A673 (cell line): ENCODE measurements around the gene SP2. TPM values are rescaled to one million over a fixed set of nuclear protein-coding genes. Genes with fewer than 3 reads are reported as not detected.
"Not testable (repeated sequence)": the region's sequence is repeated elsewhere in the genome, so short reads cannot be mapped to it uniquely, and the experiment has no call there.

Experiments used
- BruUV-seq: library from RNA; stranded (reverse); fragments of 400-500 nt; replicated peaks from 2 replicates; lab custom pipeline; 2021; lab: Mats Ljungman, UMichigan
- CTCF ChIA-PET: fragments of 300-600 bp; sonication (Branson Sonifier 250); formaldehyde crosslinking; loops from one replicate; lab custom pipeline; 2022; ENCODE audit warnings: antibody characterized with exemption; lab: Charles Lee
- POLR2A ChIA-PET: fragments of 300-600 bp; sonication (Branson Sonifier 250); formaldehyde crosslinking; loops from one replicate; lab custom pipeline; 2022; ENCODE audit warnings: antibody characterized with exemption; ENCODE audit not compliant: low non-redundant PET; lab: Charles Lee
- DNase-seq: peaks from one replicate; pipeline ENCODE4 v3.0.0-alpha.2; 2015; ENCODE audit warnings: low spot score
- H3K27ac ChIP-seq: fragments of 200-600 bp; sonication (generic); 2 replicates; pipeline ENCODE4 v1.5.1; 2016; ENCODE audit warnings: mixed run types, low read depth, mild to moderate bottlenecking, mixed read lengths, antibody characterized with exemption, low read length; ENCODE audit not compliant: poor library complexity, severe bottlenecking
- H3K27me3 ChIP-seq: fragments of 200-600 bp; sonication (generic); replicated peaks from 2 replicates; pipeline ENCODE4 v1.6.1; 2017; ENCODE audit warnings: mixed run types, low read depth, mild to moderate bottlenecking, mixed read lengths, antibody characterized with exemption, low read length; ENCODE audit not compliant: insufficient read depth, poor library complexity
- H3K36me3 ChIP-seq: fragments of 200-600 bp; sonication (generic); 2 replicates; pipeline ENCODE4 v1.6.1; 2016; ENCODE audit warnings: mixed run types, mild to moderate bottlenecking, mixed read lengths, antibody characterized with exemption, low read length; ENCODE audit not compliant: insufficient read depth, poor library complexity, severe bottlenecking
- H3K4me1 ChIP-seq: fragments of 200-600 bp; sonication (generic); 2 replicates; pipeline ENCODE4 v1.6.1; 2017; ENCODE audit warnings: mixed run types, mild to moderate bottlenecking, mixed read lengths, antibody characterized with exemption, low read length; ENCODE audit not compliant: insufficient read depth, poor library complexity, severe bottlenecking
- H3K4me3 ChIP-seq: fragments of 200-600 bp; sonication (generic); 2 replicates; pipeline ENCODE4 v1.5.1; 2016; ENCODE audit warnings: low read depth, mixed run types, mild to moderate bottlenecking, mixed read lengths, low read length; ENCODE audit not compliant: poor library complexity, severe bottlenecking
- H3K9me3 ChIP-seq: fragments of 200-600 bp; sonication (generic); 2 replicates; pipeline ENCODE4 v1.6.1; 2016; ENCODE audit warnings: mixed run types, low read depth, mild to moderate bottlenecking, mixed read lengths, antibody characterized with exemption, low read length; ENCODE audit not compliant: poor library complexity, severe bottlenecking
- CTCF ChIP-seq: fragments of 300-800, 200-600 bp; sonication (generic); conservative IDR thresholded peaks from 2 replicates; pipeline ENCODE4 v1.5.1; 2017; ENCODE audit warnings: low read depth, mild to moderate bottlenecking, antibody characterized with exemption, low read length, moderate library complexity, mixed read lengths
- EZH2 ChIP-seq: fragments of 200-600 bp; sonication (generic); IDR thresholded peaks from 2 replicates; pipeline ENCODE4 v1.6.1; 2017; ENCODE audit warnings: borderline replicate concordance, low read depth, mild to moderate bottlenecking, mixed read lengths, antibody characterized with exemption, low read length; ENCODE audit not compliant: poor library complexity, severe bottlenecking
- intact Hi-C: fragments of 100-400 bp; cut with micrococcal nuclease; formaldehyde crosslinking; loops from one replicate; pipeline ENCODE4 v1.10.0; 2022; ENCODE audit not compliant: unreplicated experiment
- total RNA-seq: library from RNA; stranded (reverse); gene quantifications from 2 replicates; pipeline ENCODE4 v1.2.3, GENCODE V29; 2021

The SP2 gene
- total RNA-seq, 1 experiment from 2014 or later, result 19.5 TPM

- H3K36me3 ChIP-seq, result peaks cover 9% of the 10 kb centered on the region
- no peak for DNase-seq
- no peaks in the 10 kb centered on the region for H3K27me3 ChIP-seq
- POLR2A ChIA-PET, result no interaction called here
- intact Hi-C loops, result no loop called here
- CTCF ChIA-PET, result no interaction called here
- BruUV-seq, result no TSS peak
- no peak for TF ChIP-seq CTCF
- H3K4me3 ChIP-seq, result no peak overlapping the region
- no peaks in the 10 kb centered on the region for H3K4me1 ChIP-seq
- no peak overlapping the region for H3K27ac ChIP-seq
- H3K9me3 ChIP-seq, result no peaks in the 10 kb centered on the region
These were observed 23.0 kb downstream of the SP2 start for GRCh38 chr17:47918991-47919390.

GRCh38 chr17:47919889-47920288 lies 23.9 kb downstream of the SP2 start:
- DNase-seq, POLR2A ChIA-PET, H3K9me3 ChIP-seq, intact Hi-C loops, CTCF ChIA-PET, H3K36me3 ChIP-seq, H3K4me3 ChIP-seq, H3K27ac ChIP-seq, H3K27me3 ChIP-seq, BruUV-seq, H3K4me1 ChIP-seq: not testable (repeated sequence)

GRCh38 chr17:47924785-47925677 lies 29.0 kb downstream of the SP2 start:
- no peak for TF ChIP-seq CTCF
- TF ChIP-seq EZH2, result no peak
- Histone ChIP-seq H3K4me1 (no peaks in the 10 kb centered on the region), H3K36me3 (peaks cover 19% of the 10 kb centered on the region), H3K27ac (no peak overlapping the region), H3K9me3 (no peaks in the 10 kb centered on the region), H3K4me3 (no peak overlapping the region), H3K27me3 (no peaks in the 10 kb centered on the region)
- BruUV-seq, result no TSS peak
- CTCF ChIA-PET, result no interaction called here
- POLR2A ChIA-PET, result interaction anchor here (0.6 kb wide), 1 partner anchor 21 kb away, joined by 3 read pairs; no protein-coding TSS in a partner anchor
- intact Hi-C loops, result no loop called here
- no peak for DNase-seq

GRCh38 chr17:47925678-47925988 lies 29.6 kb downstream of the SP2 start:
- ChIA-PET POLR2A (interaction anchor here (0.6 kb wide), 1 partner anchor 22 kb away, joined by 3 read pairs; no protein-coding TSS in a partner anchor), CTCF (no interaction called here)
- no peak for DNase-seq
- H3K9me3 ChIP-seq, result no peaks in the 10 kb centered on the region
- peaks cover 20% of the 10 kb centered on the region for H3K36me3 ChIP-seq
- no TSS peak for BruUV-seq
- intact Hi-C loops, result no loop called here
- TF ChIP-seq CTCF (no peak), EZH2 (no peak)
- no peak overlapping the region for H3K4me3 ChIP-seq
- no peak overlapping the region for H3K27ac ChIP-seq
- no peaks in the 10 kb centered on the region for H3K27me3 ChIP-seq
- no peaks in the 10 kb centered on the region for H3K4me1 ChIP-seq
